H1 (cell line): ENCODE measurements around the gene TMC3. TPM values are rescaled to one million over a fixed set of nuclear protein-coding genes. Genes with fewer than 3 reads are reported as not detected.

Experiments used
- CTCF ChIA-PET: fragments of 300-600 bp; sonication (Branson Sonifier 250); formaldehyde crosslinking; loops from one replicate; lab custom pipeline; 2021; ENCODE audit not compliant: partially characterized antibody; lab: Charles Lee
- POLR2A ChIA-PET: fragments of 300-600 bp; sonication (Branson Sonifier 250); formaldehyde crosslinking; loops from one replicate; lab custom pipeline; 2021; ENCODE audit warnings: inconsistent platforms; ENCODE audit not compliant: partially characterized antibody; lab: Charles Lee
- DNase-seq, 2 experiments: peaks; one replicate each; pipeline versions ENCODE4 v3.0.0 to v3.0.0-alpha.2; 2010 to 2022; ENCODE audit warnings: low spot score in 2 of 2, low read depth in 1 of 2, mixed read lengths in 1 of 2
- FAIRE-seq: peaks from 2 replicates; lab custom pipeline; 2011; peaks lifted over from hg19 to GRCh38; lab: Jason Lieb, UNC
- H2AFZ ChIP-seq: 2 replicates; pipeline ENCODE4 v1.8.1; 2012; ENCODE audit warnings: low read length, inconsistent platforms
- H2AK5ac ChIP-seq: 2 replicates; pipeline ENCODE4 v1.6.1; 2013; ENCODE audit warnings: low read depth, low read length
- H2BK120ac ChIP-seq: replicated peaks from 2 replicates; pipeline ENCODE3; 2013; ENCODE audit warnings: low read depth, low read length, inconsistent platforms
- H2BK12ac ChIP-seq: 2 replicates; pipeline ENCODE4 v1.6.1; 2013; ENCODE audit warnings: low read depth, low read length
- H2BK15ac ChIP-seq: 2 replicates; pipeline ENCODE4 v1.6.1; 2013; ENCODE audit warnings: low read length
- H2BK20ac ChIP-seq: 2 replicates; pipeline ENCODE4 v1.6.1; 2013; ENCODE audit warnings: low read length
- H2BK5ac ChIP-seq: 2 replicates; pipeline ENCODE4 v1.6.1; 2013; ENCODE audit warnings: low read depth, low read length
- H3K14ac ChIP-seq: 2 replicates; pipeline ENCODE4 v1.6.1; 2013; ENCODE audit warnings: inconsistent platforms; ENCODE audit not compliant: insufficient read length
- H3K18ac ChIP-seq: 2 replicates; pipeline ENCODE4 v1.6.1; 2013; ENCODE audit warnings: low read length; ENCODE audit errors: extremely low read depth
- H3K23ac ChIP-seq: 2 replicates; pipeline ENCODE4 v1.6.1; 2013; ENCODE audit warnings: inconsistent platforms; ENCODE audit not compliant: insufficient read length
- H3K23me2 ChIP-seq: 2 replicates; pipeline ENCODE4 v1.6.1; 2013; ENCODE audit warnings: low read depth, low read length
- H3K27ac ChIP-seq: 2 replicates; pipeline ENCODE4 v1.6.1; 2011; ENCODE audit warnings: low read depth, low read length, inconsistent platforms
- H3K27me3 ChIP-seq, 4 experiments: replicated peaks in 1 of 4; 1 replicate in 1 of 4; 2 replicates in 3 of 4; pipeline versions ENCODE4 v1.6.1 to v1.8.1; 2011 to 2013; ENCODE audit warnings: low read length in 3 of 4, mild to moderate bottlenecking in 3 of 4, inconsistent platforms in 2 of 4, mixed read lengths in 2 of 4, moderate library complexity in 1 of 4; ENCODE audit not compliant: control insufficient read depth in 3 of 4, insufficient read depth in 3 of 4; ENCODE audit errors: extremely low read depth in 1 of 4
- H3K36me3 ChIP-seq, 4 experiments: 2 replicates each; pipeline versions ENCODE4 v1.6.1 to v1.8.1; 2011 to 2013; ENCODE audit warnings: mild to moderate bottlenecking in 4 of 4, low read length in 3 of 4, moderate library complexity in 2 of 4, control low read depth in 1 of 4, inconsistent platforms in 1 of 4; ENCODE audit not compliant: insufficient read depth in 4 of 4, control insufficient read depth in 2 of 4
- H3K4ac ChIP-seq: replicated peaks from 2 replicates; pipeline ENCODE3; 2013; ENCODE audit warnings: low read length, low read depth, mixed read lengths, inconsistent platforms; ENCODE audit not compliant: insufficient read length
- H3K4me1 ChIP-seq, 4 experiments: replicated peaks in 1 of 4; 1 replicate in 1 of 4; 2 replicates in 3 of 4; pipeline versions ENCODE4 v1.6.1 to v1.8.1; 2011 to 2013; ENCODE audit warnings: low read length in 3 of 4, inconsistent platforms in 2 of 4, mixed read lengths in 1 of 4; ENCODE audit not compliant: insufficient read depth in 4 of 4, control insufficient read depth in 3 of 4
- H3K4me2 ChIP-seq, 2 experiments: 2 replicates each; pipeline versions ENCODE4 v1.6.1 to v1.8.1; 2011 to 2013; ENCODE audit warnings: low read depth in 2 of 2, low read length in 2 of 2, control low read depth in 1 of 2, inconsistent platforms in 1 of 2, mild to moderate bottlenecking in 1 of 2; ENCODE audit not compliant: insufficient read depth in 1 of 2
- H3K4me3 ChIP-seq, 4 experiments: fragments of 200-600, 300-600 bp in 1 of 4; sonication (generic), shearing (Covaris generic), sonication (Bioruptor Twin) in 1 of 4; 2 replicates each; pipeline versions ENCODE4 v1.5.1 to v1.8.1; 2011 to 2016; ENCODE audit warnings: low read length in 4 of 4, low read depth in 3 of 4, control low read depth in 2 of 4, inconsistent platforms in 2 of 4, mild to moderate bottlenecking in 2 of 4, mixed read lengths in 1 of 4, moderate library complexity in 1 of 4; ENCODE audit not compliant: insufficient read depth in 2 of 4; ENCODE audit errors: extremely low read depth in 1 of 4
- H3K56ac ChIP-seq: replicated peaks from 2 replicates; pipeline ENCODE3; 2013; ENCODE audit warnings: low read depth, mild to moderate bottlenecking, mixed read lengths, low read length, inconsistent platforms; ENCODE audit not compliant: insufficient read length
- H3K79me1 ChIP-seq: 2 replicates; pipeline ENCODE4 v1.6.1; 2013; ENCODE audit warnings: low read depth, low read length, control low read depth
- H3K79me2 ChIP-seq, 2 experiments: 2 replicates each; pipeline versions ENCODE4 v1.6.1 to v1.8.1; 2012 to 2013; ENCODE audit warnings: low read length in 2 of 2, mild to moderate bottlenecking in 2 of 2, inconsistent platforms in 1 of 2; ENCODE audit not compliant: insufficient read depth in 2 of 2, control insufficient read depth in 1 of 2
- H3K9ac ChIP-seq, 4 experiments: replicated peaks in 1 of 4; 1 replicate in 1 of 4; 2 replicates in 3 of 4; pipeline versions ENCODE4 v1.6.1 to v1.8.1; 2011 to 2013; ENCODE audit warnings: low read depth in 3 of 4, low read length in 3 of 4, control low read depth in 2 of 4, mild to moderate bottlenecking in 2 of 4, moderate library complexity in 2 of 4, inconsistent platforms in 1 of 4; ENCODE audit errors: extremely low read depth in 1 of 4
- H3K9me3 ChIP-seq, 2 experiments: 2 replicates each; pipeline versions ENCODE4 v1.6.1 to v1.8.1; 2012 to 2013; ENCODE audit warnings: mild to moderate bottlenecking in 2 of 2, moderate library complexity in 2 of 2, control low read depth in 1 of 2, inconsistent platforms in 1 of 2, low read depth in 1 of 2, low read length in 1 of 2, mixed read lengths in 1 of 2; ENCODE audit not compliant: insufficient read depth in 2 of 2
- H4K20me1 ChIP-seq, 2 experiments: replicated peaks in 1 of 2; 2 replicates each; pipeline versions ENCODE3 to v1.8.1; 2011 to 2013; ENCODE audit warnings: inconsistent platforms in 2 of 2, low read length in 2 of 2, mild to moderate bottlenecking in 1 of 2; ENCODE audit not compliant: insufficient read depth in 2 of 2, control insufficient read depth in 1 of 2
- H4K5ac ChIP-seq: 2 replicates; pipeline ENCODE4 v1.6.1; 2013; ENCODE audit warnings: low read length, low read depth, mixed read lengths, inconsistent platforms; ENCODE audit not compliant: insufficient read length
- H4K8ac ChIP-seq: 2 replicates; pipeline ENCODE4 v1.8.0; 2013; ENCODE audit warnings: mild to moderate bottlenecking, moderate library complexity, low read length, inconsistent platforms; ENCODE audit not compliant: insufficient read depth; ENCODE audit errors: extremely low read depth
- H4K91ac ChIP-seq: replicated peaks from 2 replicates; pipeline ENCODE3; 2013; ENCODE audit warnings: low read length, mixed read lengths, inconsistent platforms; ENCODE audit not compliant: insufficient read length
- BACH1 ChIP-seq: IDR thresholded peaks from 2 replicates; pipeline ENCODE4 v1.6.1; 2012; ENCODE audit warnings: low read length, improper control_type of control experiment
- CBX8 ChIP-seq: fragments of 300-800, 300-1000 bp; sonication (generic); IDR thresholded peaks from 2 replicates; pipeline ENCODE4 v1.7.1; 2016; ENCODE audit warnings: low read depth, low read length, borderline replicate concordance
- CHD1 ChIP-seq: IDR thresholded peaks from 2 replicates; pipeline ENCODE4 v1.6.1; 2012; ENCODE audit warnings: low read depth, low read length, improper control_type of control experiment
- CHD2 ChIP-seq: IDR thresholded peaks from 2 replicates; pipeline ENCODE4 v1.6.1; 2012; ENCODE audit warnings: low read length, improper control_type of control experiment
- HDAC2 ChIP-seq, 2 experiments: fragments of 300-600 bp in 1 of 2; sonication (generic) in 1 of 2; IDR thresholded peaks; 2 replicates each; pipeline ENCODE4 v1.6.1; 2011 to 2012; ENCODE audit warnings: low read depth in 2 of 2, low read length in 2 of 2, mild to moderate bottlenecking in 2 of 2, moderate library complexity in 2 of 2, borderline replicate concordance in 1 of 2, inconsistent platforms in 1 of 2
- KDM4A ChIP-seq: IDR thresholded peaks from one replicate; pipeline ENCODE4 v1.7.1; 2012; ENCODE audit warnings: low read depth, mild to moderate bottlenecking, moderate library complexity, low read length, inconsistent platforms; ENCODE audit not compliant: severe bottlenecking
- POLR2AphosphoS5 ChIP-seq: IDR thresholded peaks from 2 replicates; pipeline ENCODE4 v1.6.1; 2011; ENCODE audit warnings: low read depth, low read length
- RBBP5 ChIP-seq: IDR thresholded peaks from 2 replicates; pipeline ENCODE4 v1.7.1; 2012; ENCODE audit warnings: low read depth, mild to moderate bottlenecking, inconsistent platforms, low read length, moderate library complexity, borderline replicate concordance
- SAP30 ChIP-seq: fragments of 300-600 bp; sonication (generic); IDR thresholded peaks from 2 replicates; pipeline ENCODE4 v1.7.1; 2012; ENCODE audit warnings: low read length, moderate library complexity, mild to moderate bottlenecking, inconsistent platforms; ENCODE audit not compliant: insufficient read depth, insufficient replicate concordance
- SIRT6 ChIP-seq: IDR thresholded peaks from one replicate; pipeline ENCODE4 v1.7.1; 2012; ENCODE audit warnings: low read length, inconsistent platforms
- TEAD4 ChIP-seq: IDR thresholded peaks from 2 replicates; pipeline ENCODE4 v1.6.1; 2012; ENCODE audit warnings: low read depth, low read length, inconsistent platforms, mixed read lengths
- WGBS, 2 experiments: shearing (Covaris generic) in 1 of 2; methylation state at CpG; one replicate each; pipeline versions ENCODE4 v1.1.6 to v1.1.7; 2013 to 2015; ENCODE audit warnings: low lambda C conversion rate in 2 of 2, mixed read lengths in 2 of 2, inconsistent platforms in 1 of 2, low coverage in 1 of 2, missing lambda C conversion rate in 1 of 2; ENCODE audit not compliant: insufficient replicate concordance in 2 of 2, insufficient coverage in 1 of 2, insufficient read length in 1 of 2; ENCODE audit errors: extremely low coverage in 1 of 2, missing lambda C conversion rate in 1 of 2; 5-methylcytosine and 5-hydroxymethylcytosine counted together
- polyA plus RNA-seq, 7 experiments: library from polyadenylated mRNA; depleted of rRNA in 3 of 7; stranded (reverse) in 5 of 7; unstranded in 2 of 7; fragments of >200 nt in 5 of 7; fragments of 200-250 nt in 2 of 7; gene quantifications; 1 replicate in 5 of 7; 2 replicates in 1 of 7; 4 replicates in 1 of 7; pipeline versions ENCODE4 v1.2.1 to v1.2.3, GENCODE V29; 2011 to 2013; ENCODE audit warnings: missing spikeins in 2 of 7, mixed read lengths in 2 of 7
- total RNA-seq: library from RNA; stranded (reverse); fragmentation: NEBNext Ultra II Directional; extraction: Animal tissue kit (Norgen Biotek cat#: 25700); gene quantifications from 2 replicates; pipeline ENCODE4 v1.2.1, GENCODE V29; 2021
- TF ChIP-seq, protein P1 (sequence below): IDR thresholded peaks from 2 replicates; pipeline ENCODE4 v1.6.1; 2011; ENCODE audit warnings: low read length, improper control_type of control experiment
- TF ChIP-seq, protein P2 (sequence below): IDR thresholded peaks from 2 replicates; pipeline ENCODE4 v1.6.1; 2011; ENCODE audit warnings: low read depth, mild to moderate bottlenecking, low read length; ENCODE audit not compliant: insufficient read depth

The TMC3 gene
- total and polyA plus RNA-seq, 2 of the 8 experiments (the other 6 are each of a cell fraction or from before 2014, with no cell fraction given): not detected

DNA sequence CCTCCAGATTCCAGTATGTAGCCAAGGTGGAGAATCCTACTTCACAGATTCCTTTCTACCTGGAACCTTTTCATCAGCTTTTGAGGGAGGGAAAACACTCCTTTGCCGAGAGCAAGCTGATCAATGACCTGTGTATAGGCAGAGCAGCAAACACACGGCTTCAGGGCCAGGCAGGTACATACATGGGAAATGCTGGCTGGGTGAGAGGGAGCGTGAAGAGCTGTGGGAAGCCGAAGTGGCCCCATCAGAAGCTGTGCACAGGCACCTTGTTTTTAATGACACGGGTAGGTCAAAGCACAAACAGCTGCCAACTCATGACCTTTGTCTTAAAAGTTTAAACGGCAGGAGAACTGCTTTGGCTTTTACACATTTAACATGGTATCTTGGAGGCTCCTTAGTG, 75.4 kb downstream of the TMC3 start:
- no peaks in the 10 kb centered on the region for H3K79me2 ChIP-seq
- no peak overlapping the region for H2BK120ac ChIP-seq
- H2BK5ac ChIP-seq: no peak overlapping the region
- no peak overlapping the region for H2BK15ac ChIP-seq
- H3K36me3 ChIP-seq: no peaks in the 10 kb centered on the region
- H3K4ac ChIP-seq: no peak overlapping the region
- DNase-seq: no peak
- H3K4me1 ChIP-seq: peaks cover 4 to 16% (median 12%) of the 10 kb centered on the region in 4 experiments
- ChIA-PET POLR2A (no interaction called here), CTCF (interaction anchor here (1.0 to 1.5 kb wide), 4 partner anchors 19 to 142 kb away, joined by 3 read pairs; no protein-coding TSS in a partner anchor)
- H2BK20ac ChIP-seq: no peak overlapping the region
- no peak overlapping the region for H3K4me2 ChIP-seq
- H4K91ac ChIP-seq: no peak overlapping the region
- no peak overlapping the region for H2BK12ac ChIP-seq
- H3K9ac ChIP-seq: no peak overlapping the region
- H4K20me1 ChIP-seq: no peaks in the 10 kb centered on the region
- H3K9me3 ChIP-seq: no peaks in the 10 kb centered on the region
- H3K27me3 ChIP-seq: no peaks in the 10 kb centered on the region; a peak in 1 of 7 replicates
- no peak overlapping the region for H3K23ac ChIP-seq
- H3K14ac ChIP-seq: no peak overlapping the region
- H3K4me3 ChIP-seq: no peak overlapping the region
- H3K23me2 ChIP-seq: no peaks in the 10 kb centered on the region
- H4K5ac ChIP-seq: no peak overlapping the region
- 84% methylated on average over 6 of the region's 6 CpGs; no CpG with 5 or more reads in 1 of the 2 experiments for WGBS, 2 experiments
- H4K8ac ChIP-seq: no peak overlapping the region
- no peak for FAIRE-seq
- H2AFZ ChIP-seq: no peak overlapping the region
- no peak overlapping the region for H2AK5ac ChIP-seq
- H3K79me1 ChIP-seq: no peaks in the 10 kb centered on the region
- no peak overlapping the region for H3K56ac ChIP-seq
- no peak overlapping the region for H3K18ac ChIP-seq
- no peak overlapping the region for H3K27ac ChIP-seq
- no peak for TF ChIP-seq SAP30
- TF ChIP-seq HDAC2 (IDR thresholded peaks at IDR 0.05; ENCODE audit: borderline replicate concordance in 1 of 2, low read depth in 2 of 2, low read length in 2 of 2): no peak
- TF ChIP-seq TEAD4: no peak
- TF ChIP-seq, protein P1, sequence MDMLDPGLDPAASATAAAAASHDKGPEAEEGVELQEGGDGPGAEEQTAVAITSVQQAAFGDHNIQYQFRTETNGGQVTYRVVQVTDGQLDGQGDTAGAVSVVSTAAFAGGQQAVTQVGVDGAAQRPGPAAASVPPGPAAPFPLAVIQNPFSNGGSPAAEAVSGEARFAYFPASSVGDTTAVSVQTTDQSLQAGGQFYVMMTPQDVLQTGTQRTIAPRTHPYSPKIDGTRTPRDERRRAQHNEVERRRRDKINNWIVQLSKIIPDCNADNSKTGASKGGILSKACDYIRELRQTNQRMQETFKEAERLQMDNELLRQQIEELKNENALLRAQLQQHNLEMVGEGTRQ: no peak
- no peak for TF ChIP-seq POLR2AphosphoS5
- TF ChIP-seq CHD1: no peak
- no peak for TF ChIP-seq KDM4A
- TF ChIP-seq, protein P2, sequence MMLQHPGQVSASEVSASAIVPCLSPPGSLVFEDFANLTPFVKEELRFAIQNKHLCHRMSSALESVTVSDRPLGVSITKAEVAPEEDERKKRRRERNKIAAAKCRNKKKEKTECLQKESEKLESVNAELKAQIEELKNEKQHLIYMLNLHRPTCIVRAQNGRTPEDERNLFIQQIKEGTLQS: no peak
- no peak for TF ChIP-seq RBBP5
- no peak for TF ChIP-seq CBX8
- TF ChIP-seq CHD2: no peak
- TF ChIP-seq SIRT6: no peak
- TF ChIP-seq BACH1: no peak
